SK-N-MC (cell line): ENCODE data around the gene ZDHHC7.

Experiments
- DNase-seq: peaks from one replicate; pipeline ENCODE4 v3.0.0-alpha.2; 2011; ENCODE audit warnings: low read depth, low spot score
- H3K27ac ChIP-seq: fragments of 200-600 bp; sonication (generic); 2 replicates; pipeline ENCODE4 v1.5.1; 2016; ENCODE audit warnings: mixed run types
- H3K36me3 ChIP-seq: fragments of 200-600 bp; sonication (generic); 2 replicates; pipeline ENCODE4 v1.6.1; 2017; ENCODE audit warnings: antibody characterized with exemption, low read length, mixed read lengths; ENCODE audit not compliant: insufficient read depth
- H3K4me3 ChIP-seq: fragments of 200-600 bp; sonication (generic); 2 replicates; pipeline ENCODE4 v1.5.1; 2016
- H3K9ac ChIP-seq: fragments of 200-600 bp; sonication (generic); 2 replicates; pipeline ENCODE4 v1.8.0; 2017; ENCODE audit warnings: mixed run types, mixed read lengths; ENCODE audit not compliant: insufficient read length
- H3K9me3 ChIP-seq: fragments of 200-600 bp; sonication (generic); 2 replicates; pipeline ENCODE4 v1.6.1; 2017; ENCODE audit warnings: low read depth, mild to moderate bottlenecking, antibody characterized with exemption, low read length, moderate library complexity, mixed read lengths
- EZH2 ChIP-seq: fragments of 200-600 bp; sonication (generic); IDR thresholded peaks from one replicate; pipeline ENCODE4 v1.6.1; 2017; ENCODE audit warnings: antibody characterized with exemption
- FOXP2 ChIP-seq: optimal IDR thresholded peaks from 2 replicates; pipeline ENCODE3; 2011; ENCODE audit warnings: mild to moderate bottlenecking, moderate library complexity; ENCODE audit not compliant: insufficient read depth; ENCODE audit errors: extremely low read length, control extremely low read depth
- POLR2AphosphoS5 ChIP-seq: IDR thresholded peaks from 2 replicates; pipeline ENCODE4 v1.6.1; 2012; ENCODE audit warnings: mild to moderate bottlenecking, low read depth, low read length, borderline replicate concordance

Gene ZDHHC7

GRCh38 chr16:84957192-84957591, 54.1 kb downstream of the ZDHHC7 start:
- no peak for DNase-seq
- TF ChIP-seq POLR2AphosphoS5, result no peak
- no peak for TF ChIP-seq EZH2
- TF ChIP-seq FOXP2, result no peak

GRCh38 chr16:84955427-84955826, 55.9 kb downstream of the ZDHHC7 start:
- Histone ChIP-seq H3K36me3 (no peaks in the 10 kb centered on the region), H3K4me3 (no peak overlapping the region), H3K9me3 (no peaks in the 10 kb centered on the region), H3K27ac (no peak overlapping the region), H3K9ac (no peak overlapping the region)
- no peak for DNase-seq
- TF ChIP-seq FOXP2 (no peak), POLR2AphosphoS5 (no peak), EZH2 (no peak)

More at GRCh38 chr16:84957192-84957591, 54.1 kb downstream of the ZDHHC7 start:
- Histone ChIP-seq H3K4me3 (no peak overlapping the region), H3K9me3 (no peaks in the 10 kb centered on the region), H3K9ac (no peak overlapping the region), H3K36me3 (no peaks in the 10 kb centered on the region), H3K27ac (no peak overlapping the region)

GRCh38 chr16:84953190-84953746, 58.1 kb downstream of the ZDHHC7 start:
- Histone ChIP-seq H3K9me3 (no peaks in the 10 kb centered on the region), H3K27ac (no peak overlapping the region), H3K4me3 (no peak overlapping the region), H3K9ac (no peak overlapping the region), H3K36me3 (no peaks in the 10 kb centered on the region)
- TF ChIP-seq FOXP2 (no peak), POLR2AphosphoS5 (no peak), EZH2 (no peak)
- no peak for DNase-seq

- Histone ChIP-seq H3K4me3 (no peak overlapping the region), H3K27ac (no peak overlapping the region), H3K9ac (no peak overlapping the region), H3K36me3 (no peaks in the 10 kb centered on the region), H3K9me3 (no peaks in the 10 kb centered on the region)
- no peak for TF ChIP-seq EZH2
- no peak for TF ChIP-seq POLR2AphosphoS5
- no peak for TF ChIP-seq FOXP2
- DNase-seq, result no peak
These were observed 58.8 kb downstream of the ZDHHC7 start for GRCh38 chr16:84952335-84953189.

GRCh38 chr16:84950906-84951305, 60.4 kb downstream of the ZDHHC7 start:
- TF ChIP-seq EZH2 (no peak), POLR2AphosphoS5 (no peak), FOXP2 (no peak)
- Histone ChIP-seq H3K36me3 (no peaks in the 10 kb centered on the region), H3K9me3 (no peaks in the 10 kb centered on the region), H3K27ac (no peak overlapping the region), H3K9ac (no peak overlapping the region), H3K4me3 (no peak overlapping the region)
- DNase-seq, result no peak

- Histone ChIP-seq H3K27ac (no peak overlapping the region), H3K9ac (no peak overlapping the region), H3K9me3 (no peaks in the 10 kb centered on the region), H3K4me3 (no peak overlapping the region), H3K36me3 (no peaks in the 10 kb centered on the region)
- no peak for DNase-seq
- TF ChIP-seq POLR2AphosphoS5 (no peak), FOXP2 (no peak), EZH2 (no peak)
These were observed 61.4 kb downstream of the ZDHHC7 start for GRCh38 chr16:84949772-84950436.

- H3K36me3 ChIP-seq, result no peaks in the 10 kb centered on the region
These were observed 62.3 kb downstream of the ZDHHC7 start for GRCh38 chr16:84948851-84949610.

More at GRCh38 chr16:84948851-84949610, 62.3 kb downstream of the ZDHHC7 start:
- H3K27ac ChIP-seq, result no peak overlapping the region
- no peak overlapping the region for H3K9ac ChIP-seq
- no peaks in the 10 kb centered on the region for H3K9me3 ChIP-seq
- TF ChIP-seq EZH2 (no peak), POLR2AphosphoS5 (no peak), FOXP2 (no peak)
- no peak for DNase-seq
- no peak overlapping the region for H3K4me3 ChIP-seq
